GM10248 (cell line): ENCODE measurements around the gene DPCD.

Experiments used
- CTCF ChIA-PET: fragments of 300-600 bp; sonication (Branson Sonifier 250); formaldehyde crosslinking; extraction: SDS; loops from one replicate; lab custom pipeline; 2021; ENCODE audit warnings: antibody characterized with exemption; lab: Yijun Ruan, JAX
- POLR2A ChIA-PET: fragments of 350-650 bp; sonication (Branson Sonifier 250); formaldehyde crosslinking; extraction: SDS; loops from one replicate; lab custom pipeline; 2020; ENCODE audit warnings: antibody characterized with exemption; lab: Yijun Ruan, JAX
- DNase-seq: peaks from one replicate; pipeline ENCODE4 v3.0.0; 2012; ENCODE audit errors: extremely low spot score
- CTCF ChIP-seq: IDR thresholded peaks from 2 replicates; pipeline ENCODE4 v1.5.1; 2012; ENCODE audit warnings: mild to moderate bottlenecking, low read depth; ENCODE audit errors: extremely low read depth, missing control alignments, control extremely low read depth

DPCD gene

GRCh38 chr10:101570428-101571270 lies 17.5 kb upstream of the DPCD start:
- no peak for DNase-seq
- ChIA-PET CTCF (interaction anchor here (0.5 to 7.1 kb wide), 39 partner anchors 10 to 528 kb away, joined by 3 to 116 read pairs (median 5); partner anchors contain the start of genes DPCD and POLL), POLR2A (interaction anchor here (0.6 kb wide), 1 partner anchor 262 kb away, joined by 7 read pairs; no protein-coding TSS in a partner anchor)
- no peak for TF ChIP-seq CTCF

- no peak for TF ChIP-seq CTCF
- ChIA-PET POLR2A (no interaction called here), CTCF (interaction anchor here (0.6 to 7.1 kb wide), 31 partner anchors 11 to 528 kb away, joined by 3 to 116 read pairs (median 6); partner anchors contain the start of genes DPCD and POLL)
- no peak for DNase-seq
These were observed 16.7 kb upstream of the DPCD start for GRCh38 chr10:101571271-101571925.

GRCh38 chr10:101572126-101572525 lies 16.0 kb upstream of the DPCD start:
- ChIA-PET CTCF (interaction anchor here (0.7 to 7.1 kb wide), 8 partner anchors 12 to 357 kb away, joined by 3 to 116 read pairs (median 16); partner anchors contain the start of genes DPCD and POLL), POLR2A (no interaction called here)
- no peak for DNase-seq
- no peak for TF ChIP-seq CTCF

- POLR2A ChIA-PET, result no interaction called here
- DNase-seq, result no peak
- CTCF ChIA-PET, result interaction anchor here (0.7 to 7.1 kb wide), 3 partner anchors 11 to 358 kb away, joined by 3 to 116 read pairs (median 103); partner anchors contain the start of genes DPCD and POLL
- TF ChIP-seq CTCF, result no peak
These were observed 15.3 kb upstream of the DPCD start for GRCh38 chr10:101572785-101573184.

GRCh38 chr10:101573885-101574753 lies 14.0 kb upstream of the DPCD start:
- no peak for TF ChIP-seq CTCF
- ChIA-PET POLR2A (no interaction called here), CTCF (interaction anchor here (7.0 to 7.1 kb wide), 2 partner anchors 10 to 359 kb away, joined by 103 to 116 read pairs; partner anchors contain the start of genes DPCD and POLL)
- no peak for DNase-seq
